HG02610 (cell line): Measurements from ENCODE around the gene NXN.
"Not testable (repeated sequence)": the region's sequence is repeated elsewhere in the genome, so short reads cannot be mapped to it uniquely, and the experiment has no call there.

Source experiments
- ATAC-seq: cut with Tn5 transposase; IDR thresholded peaks from one replicate; pipeline ENCODE4 v1.9.1; 2021; ENCODE audit warnings: mild to moderate bottlenecking, moderate library complexity; ENCODE audit not compliant: unreplicated experiment

NXN gene

GRCh38 chr17:785901-786300 lies 193.7 kb downstream of the NXN start:
- ATAC-seq = not testable (repeated sequence)

- ATAC-seq = no peak
Measured at GRCh38 chr17:784143-784542, 195.4 kb downstream of the NXN start.

- ATAC-seq = peak; percentile 91
Measured at GRCh38 chr17:781805-782731, 197.5 kb downstream of the NXN start, which contains the start of the genes GLOD4 and MRM3. TSS of gene GLOD4 (minus strand) at chr17:782280. CDS start at chr17:782255, 25 bp downstream. TSS of gene MRM3 (plus strand) at chr17:782353. CDS start at chr17:782379, 26 bp downstream.

- no peak for ATAC-seq
Measured at GRCh38 chr17:778096-778495, 201.5 kb downstream of the NXN start.

GRCh38 chr17:774313-774584 lies 205.3 kb downstream of the NXN start:
- no peak for ATAC-seq

- ATAC-seq = no peak
Measured at GRCh38 chr17:773467-774312, 205.9 kb downstream of the NXN start.

GRCh38 chr17:773016-773415 lies 206.6 kb downstream of the NXN start:
- no peak for ATAC-seq

- ATAC-seq = no peak
Measured at GRCh38 chr17:767076-767475, 212.5 kb downstream of the NXN start.

GRCh38 chr17:760371-760770 lies 219.2 kb downstream of the NXN start:
- ATAC-seq = no peak

GRCh38 chr17:759964-760363 lies 219.6 kb downstream of the NXN start:
- ATAC-seq = no peak

- not testable (repeated sequence) for ATAC-seq
Measured at GRCh38 chr17:756010-756567, 223.5 kb downstream of the NXN start.

GRCh38 chr17:755319-755961 lies 224.1 kb downstream of the NXN start:
- not testable (repeated sequence) for ATAC-seq

- no peak for ATAC-seq
Measured at GRCh38 chr17:753418-753817, 226.2 kb downstream of the NXN start.

GRCh38 chr17:752620-753219 lies 226.9 kb downstream of the NXN start:
- ATAC-seq = no peak

GRCh38 chr17:752002-752619 lies 227.5 kb downstream of the NXN start, which contains the start of gene GEMIN4:
TSS of gene GEMIN4 (minus strand) at chr17:752264. CDS start at chr17:752142, 122 bp downstream.
- ATAC-seq = peak; percentile 80

- peak; percentile 27 for ATAC-seq
Measured at GRCh38 chr17:751269-752001, 228.1 kb downstream of the NXN start.

- no peak for ATAC-seq
Measured at GRCh38 chr17:750431-751037, 229.0 kb downstream of the NXN start.

GRCh38 chr17:749359-749758 lies 230.2 kb downstream of the NXN start:
- ATAC-seq = not testable (repeated sequence)
